HG03039 (cell line): Measurements from ENCODE around the gene UGT2B28.
"Not testable (repeated sequence)": the region's sequence is repeated elsewhere in the genome, so short reads cannot be mapped to it uniquely, and the experiment has no call there.

Experiments
- ATAC-seq: cut with Tn5 transposase; IDR thresholded peaks from one replicate; pipeline ENCODE4 v1.9.1; 2021; ENCODE audit warnings: mild to moderate bottlenecking, moderate library complexity; ENCODE audit not compliant: unreplicated experiment

UGT2B28 gene

DNA sequence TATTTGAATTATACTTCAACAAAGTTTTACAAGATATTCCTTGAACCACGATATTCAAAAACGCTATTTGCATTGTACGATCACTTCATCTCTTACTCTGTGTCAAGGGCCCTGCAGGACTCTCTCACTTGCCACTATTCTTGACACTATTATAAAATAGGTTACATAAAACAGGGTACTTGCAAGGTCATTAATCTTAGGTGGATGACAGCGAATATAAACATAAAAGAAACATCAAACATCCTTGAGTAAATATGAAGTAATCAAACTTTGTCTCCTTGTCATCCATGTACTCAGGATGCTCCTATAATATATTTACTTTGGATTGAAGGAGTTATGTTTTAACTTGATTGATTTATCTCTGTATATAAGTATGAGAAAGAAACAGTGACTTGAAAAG lies at the start of gene UGT2B28:
Gene UGT2B28 (plus strand): TSS at position 395 of the 400 bp plus-strand sequence. CDS start 26 bp downstream, outside the sequence.
- not testable (repeated sequence) for ATAC-seq

DNA sequence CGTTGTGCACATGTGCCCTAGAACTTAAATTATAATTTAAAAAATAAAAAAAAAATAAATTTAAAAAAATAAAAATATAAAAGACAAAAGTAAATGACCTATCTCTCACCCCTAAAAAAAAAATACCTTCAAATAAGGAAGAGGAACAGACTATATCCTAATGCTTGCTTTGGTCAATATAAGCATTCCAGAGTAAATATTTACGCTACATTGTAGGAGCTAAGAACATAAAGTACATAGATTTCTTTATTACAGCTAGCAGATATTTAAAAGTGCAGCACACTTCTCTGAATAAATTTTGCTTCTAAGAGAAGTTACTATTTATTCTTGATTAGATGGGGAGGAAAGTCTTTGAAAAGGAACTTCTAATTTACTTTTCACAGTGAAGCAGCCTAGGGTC lies 41.2 kb upstream of the UGT2B28 start:
- no peak for ATAC-seq

DNA sequence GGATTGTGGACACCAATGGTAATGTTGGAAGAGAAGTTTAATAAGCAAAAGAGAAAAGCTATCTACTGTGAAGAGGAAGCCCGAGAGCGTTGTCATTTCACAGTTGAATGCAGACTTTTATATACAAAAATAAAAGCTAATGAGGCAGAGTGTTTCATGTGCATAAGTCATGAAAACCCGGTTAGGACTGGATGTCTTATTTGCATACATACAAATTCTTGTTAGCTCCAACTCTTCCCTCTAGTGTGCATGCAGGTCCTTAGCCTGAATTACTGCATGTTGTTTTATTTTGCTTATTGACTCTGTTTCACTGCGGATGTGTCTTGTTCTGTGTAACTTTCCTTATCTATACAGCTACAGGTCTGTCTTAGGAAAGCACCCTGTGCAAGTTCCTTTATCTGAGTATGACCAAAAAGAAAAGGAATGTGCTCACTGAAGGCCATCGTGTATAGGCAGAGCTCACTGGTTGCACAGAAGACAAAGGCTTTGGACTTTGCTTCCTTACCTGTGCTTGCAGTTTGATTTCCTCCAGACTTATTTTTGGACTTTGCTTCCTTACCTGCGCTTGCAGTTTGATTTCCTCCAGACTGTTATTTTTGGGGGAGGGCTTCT lies 40.6 kb upstream of the UGT2B28 start:
- ATAC-seq, result no peak

DNA sequence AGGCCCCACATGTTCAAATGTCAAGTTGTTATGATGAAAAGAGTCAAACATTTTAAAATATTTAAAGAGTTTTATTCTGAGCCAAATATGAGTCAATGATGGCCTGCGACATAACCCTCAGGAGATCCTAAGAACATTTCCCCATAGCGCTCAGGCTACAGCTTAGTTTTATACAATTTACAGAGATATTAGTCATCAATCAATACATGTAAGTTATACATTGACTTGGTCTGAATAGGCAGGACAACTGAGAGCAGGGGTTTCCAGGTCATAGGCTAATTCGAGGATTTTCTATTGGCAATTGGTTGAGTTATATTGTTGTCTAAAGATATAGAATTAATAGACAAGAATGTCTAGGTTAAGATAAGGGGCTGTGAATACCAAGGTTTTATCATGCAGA lies 39.5 kb upstream of the UGT2B28 start:
- not testable (repeated sequence) for ATAC-seq

DNA sequence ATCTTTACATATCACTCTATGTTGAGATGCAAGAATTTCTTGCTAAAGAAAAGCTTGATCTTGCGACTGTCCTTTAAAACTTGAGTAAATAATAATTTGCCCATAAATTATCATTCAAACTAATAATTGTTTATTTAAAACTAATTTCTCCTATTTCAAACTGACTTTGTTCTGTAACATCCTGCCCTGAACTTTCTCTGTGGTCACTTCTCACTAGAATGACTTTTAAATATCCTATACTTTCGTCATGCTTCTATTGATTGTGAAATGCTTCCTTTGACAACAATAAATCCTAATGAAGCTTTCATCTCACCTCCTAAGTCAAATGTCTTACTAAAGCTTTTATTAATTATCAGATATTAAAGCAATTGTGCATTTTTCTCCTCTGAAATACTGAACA lies 38.5 kb upstream of the UGT2B28 start:
- not testable (repeated sequence) for ATAC-seq

DNA sequence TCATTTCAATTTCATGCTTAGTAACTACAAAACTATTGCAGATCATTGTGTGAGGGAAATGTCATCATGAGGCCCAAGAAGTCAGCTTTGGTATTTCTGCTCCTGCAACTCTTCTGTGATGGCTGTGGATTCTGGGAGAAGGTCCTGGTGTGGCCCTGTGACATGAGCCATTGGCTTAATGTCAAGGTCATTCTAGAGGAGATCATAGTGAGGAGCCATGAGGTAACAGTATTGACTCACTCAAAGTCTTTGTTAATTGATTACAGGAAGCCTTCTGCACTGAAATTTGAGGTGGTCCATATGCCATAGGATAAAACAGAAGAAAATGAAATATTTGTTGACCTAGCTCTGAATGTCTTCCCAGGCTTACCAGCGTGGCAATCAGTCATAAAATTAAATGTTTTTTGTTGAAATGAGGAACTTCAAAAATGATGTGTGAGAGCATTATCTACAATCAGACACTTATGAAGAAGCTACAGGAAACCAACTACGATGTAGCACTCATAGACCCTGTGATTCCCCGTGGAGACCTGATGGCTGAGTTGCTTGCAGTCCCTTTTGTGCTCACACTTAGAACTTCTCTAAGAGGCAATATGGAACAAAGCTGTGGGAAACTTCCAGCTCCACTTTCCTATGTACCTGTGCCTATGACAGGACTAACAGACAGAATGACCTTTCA lies 37.6 kb upstream of the UGT2B28 start:
- ATAC-seq, result not testable (repeated sequence)

DNA sequence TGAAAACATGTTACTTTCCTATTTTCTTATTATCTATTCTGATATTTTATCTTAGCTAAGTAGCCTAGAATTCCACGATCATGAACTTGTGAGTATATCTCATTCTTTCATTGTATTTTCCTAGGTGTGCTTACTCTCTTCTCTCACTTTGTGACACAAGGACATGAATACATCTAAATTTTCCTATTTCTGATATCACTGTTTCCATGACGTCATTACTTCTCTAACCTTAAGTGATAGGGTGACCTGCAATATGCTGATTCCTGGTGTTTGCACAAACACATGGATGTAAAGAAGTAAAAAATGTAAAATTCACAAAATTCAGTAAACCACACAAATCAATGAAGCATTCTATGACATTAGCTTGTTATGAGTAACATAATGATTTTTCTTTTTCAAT lies 29.4 kb upstream of the UGT2B28 start:
- ATAC-seq, result not testable (repeated sequence)

DNA sequence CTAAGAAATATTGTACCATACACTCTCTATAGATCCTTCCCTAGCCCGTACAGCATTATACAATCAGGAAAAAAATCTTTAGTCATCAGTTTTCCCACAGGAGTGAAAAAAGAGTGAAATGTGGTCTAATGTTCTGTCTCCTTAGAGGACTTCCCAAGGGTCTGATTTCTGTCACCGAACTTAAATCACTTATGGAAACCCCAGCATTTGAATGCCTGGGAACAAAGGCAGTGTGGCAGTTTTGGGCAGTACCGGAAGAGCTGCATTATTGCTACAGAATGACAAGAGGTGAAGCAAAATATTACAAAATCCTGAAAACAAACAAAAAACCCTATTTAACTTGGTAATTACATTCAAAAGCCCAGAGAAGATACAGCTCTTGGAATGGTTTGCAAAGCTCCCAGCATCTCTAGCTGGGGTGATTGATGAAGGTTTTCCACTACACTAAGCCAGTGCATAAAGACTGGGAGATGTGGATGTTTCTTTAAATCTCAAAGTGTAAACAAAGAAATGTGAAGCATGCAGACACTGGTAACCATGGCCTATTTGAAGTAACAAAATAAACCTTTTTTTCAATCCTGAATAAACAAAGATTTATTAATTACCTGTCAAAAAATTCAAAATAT lies 27.0 kb upstream of the UGT2B28 start:
- not testable (repeated sequence) for ATAC-seq

DNA sequence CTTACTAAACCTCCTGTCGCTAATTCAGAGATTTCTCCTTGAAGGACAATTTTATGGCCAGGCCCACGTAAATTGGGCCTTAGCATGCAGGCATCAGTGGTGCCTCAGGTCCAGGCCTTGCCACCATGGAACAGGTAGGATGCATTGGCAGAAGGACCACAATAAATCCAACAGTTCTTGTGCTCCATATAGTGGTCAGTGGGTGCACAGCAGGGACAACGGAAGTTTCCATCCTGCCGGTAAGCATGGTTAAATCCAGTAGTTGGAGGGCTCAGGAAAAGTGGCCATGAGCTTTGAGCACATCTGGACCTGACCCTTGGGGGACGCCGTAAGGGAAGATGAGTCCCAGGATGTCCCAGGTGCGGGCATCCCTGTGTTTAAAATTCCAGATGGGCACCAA lies 11.7 kb upstream of the UGT2B28 start:
- ATAC-seq, result not testable (repeated sequence)

DNA sequence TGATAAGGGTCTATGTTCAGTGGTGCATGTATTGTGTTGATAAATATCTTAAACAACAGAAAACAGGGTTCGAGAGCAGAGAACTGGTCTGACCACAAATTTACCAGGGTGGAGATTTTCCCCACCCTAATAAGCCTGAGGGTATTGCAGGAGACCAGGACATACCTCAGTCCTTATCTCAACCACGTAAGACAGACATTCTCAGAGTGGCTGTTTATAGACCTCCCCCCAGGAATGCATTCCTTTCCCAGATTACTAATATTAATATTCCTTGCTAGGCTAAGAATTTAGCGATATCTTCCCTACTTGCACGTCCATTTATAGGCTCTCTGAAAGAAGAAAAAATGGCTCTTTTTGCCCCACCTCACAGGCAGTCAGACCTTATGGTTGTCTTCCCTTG lies 16.1 kb downstream of the UGT2B28 start:
- ATAC-seq, result not testable (repeated sequence)

DNA sequence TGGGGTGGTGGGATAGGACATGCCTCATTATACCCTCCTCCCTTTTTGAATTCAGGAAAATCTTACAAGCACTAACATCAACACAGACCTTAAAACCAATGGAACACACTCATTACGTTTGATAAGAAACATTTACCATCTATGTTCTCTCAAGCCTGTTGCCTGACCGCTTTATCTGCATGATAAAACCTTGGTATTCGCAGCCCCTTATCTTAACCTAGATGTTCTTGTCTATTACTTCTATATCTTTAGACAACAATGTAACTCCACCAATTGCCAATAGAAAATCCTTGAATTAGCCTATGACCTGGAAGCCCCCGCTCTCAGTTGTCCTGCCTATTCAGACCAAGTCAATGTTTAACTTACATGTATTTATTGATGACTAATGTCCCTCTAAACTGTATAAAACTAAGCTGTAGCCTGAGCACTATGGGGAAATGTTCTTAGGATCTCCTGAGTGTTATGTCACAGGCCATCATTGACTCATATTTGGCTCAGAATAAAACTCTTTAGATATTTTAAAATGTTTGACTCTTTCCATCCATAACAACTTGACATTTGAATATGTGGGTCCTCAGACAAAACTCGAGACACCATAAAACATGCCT lies 28.3 kb downstream of the UGT2B28 start:
- ATAC-seq, result not testable (repeated sequence)

DNA sequence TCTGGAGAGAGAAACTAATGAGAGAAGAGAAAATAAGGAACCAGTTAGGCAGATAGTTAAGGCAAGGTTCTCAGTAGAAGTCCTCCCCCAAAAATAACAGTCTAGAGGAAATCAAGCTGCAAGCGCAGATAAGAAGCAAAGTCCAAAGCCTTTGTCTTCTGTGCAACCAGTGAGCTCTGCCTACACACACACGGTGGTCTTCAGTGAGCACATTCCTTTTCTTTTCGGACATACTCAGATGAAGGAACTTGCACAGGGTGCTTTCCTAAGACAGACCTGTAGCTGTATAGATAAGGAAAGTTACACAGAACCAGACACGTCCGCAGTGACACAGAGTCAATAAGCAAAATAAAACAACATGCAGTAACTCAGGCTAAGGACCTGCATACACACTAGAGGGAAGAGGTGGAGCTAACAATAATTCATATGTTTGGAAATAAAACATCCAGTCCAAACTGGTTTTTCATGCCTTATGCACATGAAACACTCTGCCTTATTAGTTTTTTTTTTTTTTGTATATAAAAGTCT lies 29.3 kb downstream of the UGT2B28 start:
- ATAC-seq, result not testable (repeated sequence)

DNA sequence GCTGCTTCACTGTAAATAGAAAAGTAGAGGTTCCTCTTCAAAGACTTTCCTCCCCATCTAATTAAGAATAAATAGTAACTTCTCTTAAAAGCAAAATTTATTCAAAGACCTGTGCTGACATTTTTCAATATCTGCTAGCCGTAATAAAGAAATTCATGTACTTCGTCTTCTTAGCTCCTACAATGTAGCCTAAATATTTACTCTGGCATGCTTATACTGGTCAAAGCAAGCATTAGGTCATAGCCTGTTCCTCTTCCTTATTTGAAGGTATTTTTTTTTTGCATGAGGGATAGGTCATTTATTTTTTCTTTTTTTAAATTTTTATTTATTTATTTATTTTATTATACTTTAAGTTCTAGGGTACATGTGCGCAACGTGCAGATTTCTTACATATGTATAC lies 30.0 kb downstream of the UGT2B28 start:
- ATAC-seq, result not testable (repeated sequence)

DNA sequence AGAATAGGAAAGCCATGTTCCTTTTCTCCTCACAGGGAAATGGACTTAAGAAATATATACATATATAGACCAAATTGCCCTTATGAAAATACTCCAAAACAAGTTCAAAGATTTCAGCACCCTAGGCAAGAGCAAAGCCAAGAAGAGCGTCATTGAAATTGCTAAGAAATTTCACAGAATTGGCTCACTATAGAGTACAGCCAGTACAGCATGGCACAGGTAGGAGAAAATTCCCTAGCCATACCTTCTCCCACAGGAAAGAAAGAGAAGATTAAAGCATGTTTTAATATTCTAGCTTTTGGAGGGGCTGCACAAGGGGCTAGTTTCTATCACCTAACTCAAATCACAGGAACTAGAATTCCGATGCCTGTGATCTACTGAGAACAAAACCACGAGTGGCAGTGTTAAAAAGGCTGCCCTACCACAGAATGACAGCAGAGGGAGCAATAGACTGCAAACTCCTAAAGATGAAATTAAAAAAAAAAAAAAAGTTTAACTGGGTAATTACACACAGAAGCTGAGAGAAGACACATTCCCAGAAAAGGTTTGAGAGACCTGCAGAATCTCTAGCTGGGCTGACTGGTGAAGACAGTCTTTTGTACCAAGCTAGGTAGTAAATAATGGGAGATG lies 37.5 kb downstream of the UGT2B28 start:
- ATAC-seq, result not testable (repeated sequence)

DNA sequence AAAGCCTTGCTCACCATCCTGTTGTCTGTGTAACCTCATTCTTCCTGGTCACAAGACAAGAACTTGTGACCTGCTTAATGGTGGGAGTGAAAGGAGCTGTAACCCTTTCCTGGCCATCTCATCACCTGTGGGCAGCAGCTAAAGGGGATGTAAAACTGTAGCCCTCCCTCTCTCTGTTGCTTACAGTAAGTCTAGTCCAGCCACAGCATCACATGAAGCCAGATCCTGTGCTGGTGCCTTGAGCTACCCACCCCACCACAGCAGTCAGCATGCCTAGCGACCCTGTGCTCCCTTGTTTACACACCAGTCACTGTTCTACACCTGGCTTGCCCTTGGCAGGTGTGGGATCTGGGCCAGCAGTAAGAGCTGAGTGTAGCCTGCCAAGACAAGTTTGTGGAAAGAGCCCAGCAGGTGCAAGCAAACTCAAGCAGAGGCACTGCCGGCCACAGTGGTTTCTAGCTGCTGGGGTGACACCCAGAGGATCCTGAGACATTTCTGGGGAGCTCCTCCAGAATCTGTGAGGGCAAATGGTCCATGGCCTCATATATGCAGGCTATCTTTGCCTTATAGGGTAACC lies 41.0 kb downstream of the UGT2B28 start:
- ATAC-seq, result no peak

DNA sequence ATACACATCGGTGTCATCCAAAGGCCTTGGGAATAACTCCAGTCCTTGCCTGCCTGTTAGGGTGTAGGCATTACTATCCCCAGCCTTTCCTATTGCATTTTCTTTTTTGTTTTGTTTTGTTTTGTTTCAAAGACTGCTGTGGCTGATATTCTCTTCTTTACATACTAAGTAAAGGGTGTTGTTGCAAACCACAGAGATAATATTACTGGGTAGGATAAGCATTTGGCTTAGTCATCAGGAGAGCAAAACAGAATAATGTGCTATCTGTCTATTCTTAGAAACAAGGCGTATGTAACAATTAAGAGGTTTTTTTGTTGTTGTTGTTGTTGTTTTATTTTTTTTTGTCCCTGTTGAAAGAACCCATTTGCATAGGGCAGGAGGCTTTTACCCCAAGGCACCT lies 41.8 kb downstream of the UGT2B28 start:
- ATAC-seq, result no peak

DNA sequence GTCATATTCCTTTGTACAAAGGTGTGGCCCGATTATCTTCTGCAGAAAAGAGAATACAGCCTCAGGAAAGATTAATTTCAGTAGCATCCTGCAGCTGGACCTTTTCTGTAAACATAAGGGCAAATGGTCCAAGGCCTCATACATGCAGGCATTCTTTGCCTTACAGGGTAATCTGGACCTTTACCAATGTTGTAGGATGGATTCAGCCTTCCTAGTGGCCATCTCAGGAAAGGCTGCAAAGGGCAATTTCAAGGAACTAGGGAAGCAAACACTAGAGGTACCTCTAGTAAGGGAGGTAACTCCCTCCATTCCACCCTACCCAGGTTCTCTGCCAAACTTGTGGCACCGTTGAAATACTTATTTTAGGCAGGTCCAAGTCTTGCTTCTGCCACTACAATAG lies 43.0 kb downstream of the UGT2B28 start:
- no peak for ATAC-seq

DNA sequence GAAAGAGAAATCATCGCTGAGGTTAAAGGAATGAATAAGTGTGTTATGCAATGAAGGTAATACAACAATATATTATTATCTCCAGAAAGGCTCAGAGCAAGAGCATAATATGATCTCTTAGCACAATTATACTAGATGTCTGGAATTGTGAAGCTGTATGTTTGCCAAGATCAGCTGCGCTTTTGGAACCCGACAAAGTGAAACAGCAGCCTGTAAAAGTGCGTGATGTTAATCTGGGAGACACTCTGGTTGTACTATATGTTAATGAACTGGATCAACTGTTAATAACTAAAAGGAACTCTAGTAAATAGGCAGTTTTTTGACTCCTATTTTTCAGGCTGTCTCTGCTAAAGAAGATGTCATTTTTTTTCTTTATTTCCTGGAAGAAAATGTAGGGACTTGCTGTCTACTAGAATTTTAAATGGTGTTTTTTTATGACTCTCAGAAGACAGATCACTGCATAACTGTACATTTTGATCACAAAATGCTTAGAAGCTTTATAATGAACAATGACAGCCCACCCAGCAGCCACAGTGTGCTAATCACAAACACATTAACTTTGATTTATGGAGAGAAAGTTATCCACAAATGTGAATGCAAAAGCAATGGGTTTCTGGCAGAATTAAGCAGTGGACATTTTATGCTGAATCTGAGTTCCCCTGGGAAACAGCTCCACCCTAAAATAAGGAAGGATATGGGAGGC lies 50.2 kb downstream of the UGT2B28 start:
- no peak for ATAC-seq

DNA sequence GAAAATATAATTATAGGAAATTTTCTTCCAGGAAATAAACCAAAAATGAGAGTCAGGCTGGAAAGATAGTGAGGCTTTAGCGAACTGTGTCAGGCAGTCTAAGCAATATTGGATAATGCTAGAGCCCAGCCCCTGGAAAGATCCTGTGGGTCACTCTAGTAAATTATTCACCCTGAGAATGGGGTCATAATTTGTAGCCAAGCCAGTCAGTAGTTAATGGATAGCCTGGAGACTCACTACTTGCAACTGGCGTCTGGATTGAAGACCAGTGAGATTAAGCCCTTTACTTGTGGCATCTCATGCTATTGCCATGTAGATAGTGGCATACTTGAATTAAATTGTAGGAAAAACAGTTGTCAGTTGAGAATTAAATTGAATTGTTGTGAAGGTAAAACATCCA lies 51.0 kb downstream of the UGT2B28 start:
- ATAC-seq, result not testable (repeated sequence)

DNA sequence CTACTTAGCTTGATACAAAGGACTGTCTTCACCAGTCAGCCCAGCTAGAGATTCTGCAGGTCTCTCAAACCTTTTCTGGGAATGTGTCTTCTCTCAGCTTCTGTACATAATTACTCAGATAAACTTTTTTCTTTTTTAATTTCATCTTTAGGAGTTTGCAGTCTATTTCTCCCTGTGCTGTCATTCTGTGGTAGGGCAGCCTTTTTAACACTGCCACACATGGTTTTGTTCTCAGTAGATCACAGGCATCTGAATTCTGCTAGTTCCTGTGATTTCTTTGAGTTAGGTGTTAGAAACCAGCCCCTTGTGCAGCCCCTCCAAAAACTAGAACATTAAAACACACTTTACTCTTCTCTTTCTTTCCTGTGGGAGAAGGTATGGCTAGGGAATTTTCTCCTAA lies 55.2 kb downstream of the UGT2B28 start:
- ATAC-seq, result not testable (repeated sequence)
